Measurements from ENCODE around the gene TNS1.

DNA sequence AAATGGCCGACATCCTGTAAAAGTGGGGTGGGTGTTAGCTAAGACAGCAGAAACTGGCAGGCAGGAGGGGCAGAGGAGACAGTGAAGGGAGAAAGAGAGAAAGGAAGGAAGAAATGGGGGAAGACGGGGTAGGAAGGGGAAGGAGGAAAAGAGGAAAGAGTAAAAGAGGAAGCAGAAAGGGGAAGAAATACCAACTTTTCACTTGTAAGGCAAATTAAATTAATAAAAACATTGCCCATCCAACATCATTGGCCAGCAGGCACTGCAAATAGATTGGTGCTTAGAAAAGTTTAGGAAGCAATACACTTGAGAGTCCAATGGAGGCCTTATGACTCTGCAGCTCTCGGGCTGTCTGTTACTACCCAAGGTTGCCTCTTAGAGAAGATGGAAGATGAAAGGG, 116.7 kb downstream of the TNS1 start:
- TF ChIP-seq, protein P1, sequence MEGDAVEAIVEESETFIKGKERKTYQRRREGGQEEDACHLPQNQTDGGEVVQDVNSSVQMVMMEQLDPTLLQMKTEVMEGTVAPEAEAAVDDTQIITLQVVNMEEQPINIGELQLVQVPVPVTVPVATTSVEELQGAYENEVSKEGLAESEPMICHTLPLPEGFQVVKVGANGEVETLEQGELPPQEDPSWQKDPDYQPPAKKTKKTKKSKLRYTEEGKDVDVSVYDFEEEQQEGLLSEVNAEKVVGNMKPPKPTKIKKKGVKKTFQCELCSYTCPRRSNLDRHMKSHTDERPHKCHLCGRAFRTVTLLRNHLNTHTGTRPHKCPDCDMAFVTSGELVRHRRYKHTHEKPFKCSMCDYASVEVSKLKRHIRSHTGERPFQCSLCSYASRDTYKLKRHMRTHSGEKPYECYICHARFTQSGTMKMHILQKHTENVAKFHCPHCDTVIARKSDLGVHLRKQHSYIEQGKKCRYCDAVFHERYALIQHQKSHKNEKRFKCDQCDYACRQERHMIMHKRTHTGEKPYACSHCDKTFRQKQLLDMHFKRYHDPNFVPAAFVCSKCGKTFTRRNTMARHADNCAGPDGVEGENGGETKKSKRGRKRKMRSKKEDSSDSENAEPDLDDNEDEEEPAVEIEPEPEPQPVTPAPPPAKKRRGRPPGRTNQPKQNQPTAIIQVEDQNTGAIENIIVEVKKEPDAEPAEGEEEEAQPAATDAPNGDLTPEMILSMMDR (IDR thresholded peaks at IDR 0.05 in 2 of 3, conservative IDR thresholded peaks at IDR 0.05 in 1 of 3; ENCODE audit: borderline replicate concordance in 1 of 3, insufficient read depth in 1 of 3, low read depth in 2 of 3, low read length in 2 of 3), result no peak
- TF ChIP-seq YY1 (IDR thresholded peaks at IDR 0.05; ENCODE audit: extremely low read depth, insufficient replicate concordance, low read depth, low read length) (no peak), ZFX (IDR thresholded peaks at IDR 0.05) (no peak), EZH2 (IDR thresholded peaks at IDR 0.05) (no peak)

All from HCT116 (cell line).